Fibroblast of lung (primary cell): ENCODE measurements around the gene KRT7.

Experiments used
- CTCF ChIP-seq, 2 donors: IDR thresholded peaks in 1 of 2; conservative IDR thresholded peaks in 1 of 2; 1 replicate in 1 of 2; 2 replicates in 1 of 2; pipeline ENCODE4 v1.5.1; 2011 to 2012; ENCODE audit warnings: low read length in 2 of 2, control low read depth in 1 of 2, inconsistent platforms in 1 of 2, low read depth in 1 of 2, mild to moderate bottlenecking in 1 of 2
- EZH2 ChIP-seq: IDR thresholded peaks from 2 replicates; pipeline ENCODE4 v1.5.1; 2012; ENCODE audit warnings: low read length, control low read depth, mild to moderate bottlenecking; ENCODE audit errors: missing control alignments

- TF ChIP-seq CTCF (conservative IDR thresholded peaks at IDR 0.05 in 1 of 2, IDR thresholded peaks at IDR 0.05 in 1 of 2; ENCODE audit: low read depth in 1 of 2, low read length in 2 of 2) (no peak), EZH2 (no peak)
These were observed 17.4 kb upstream of the KRT7 start for GRCh38 chr12:52215587-52216031.
